Thymus (tissue), 11 donors: ENCODE results near the gene FGFBP2. TPM values are rescaled to one million over a fixed set of nuclear protein-coding genes. Genes with fewer than 3 reads are reported as not detected.

Experiments
- DNase-seq, 9 donors: peaks; one replicate each; pipeline ENCODE4 v3.0.0-alpha.2; 2013; ENCODE audit warnings: low spot score in 9 of 9, low read depth in 6 of 9, missing footprints in 1 of 9
- H3K27ac ChIP-seq, 2 donors: one replicate each; pipeline ENCODE4 v1.5.1; 2013; ENCODE audit warnings: control low read depth in 1 of 2, low read depth in 1 of 2, low read length in 1 of 2, mild to moderate bottlenecking in 1 of 2, moderate library complexity in 1 of 2
- H3K27me3 ChIP-seq, 2 donors: one replicate each; pipeline ENCODE4 v1.5.1; 2013; ENCODE audit warnings: low read length in 1 of 2; ENCODE audit not compliant: control insufficient read depth in 2 of 2, insufficient read depth in 1 of 2
- H3K36me3 ChIP-seq, 2 donors: one replicate each; pipeline ENCODE4 v1.5.1; 2013; ENCODE audit warnings: low read length in 1 of 2, mild to moderate bottlenecking in 1 of 2, moderate library complexity in 1 of 2; ENCODE audit not compliant: control insufficient read depth in 2 of 2, insufficient read depth in 2 of 2
- H3K4me1 ChIP-seq, 2 donors: one replicate each; pipeline ENCODE4 v1.5.1; 2013; ENCODE audit warnings: low read length in 2 of 2; ENCODE audit not compliant: control insufficient read depth in 2 of 2, insufficient read depth in 2 of 2
- H3K4me3 ChIP-seq, 2 donors: one replicate each; pipeline ENCODE4 v1.5.1; 2013; ENCODE audit warnings: low read length in 2 of 2, control low read depth in 1 of 2, mild to moderate bottlenecking in 1 of 2
- H3K9me3 ChIP-seq, 2 donors: one replicate each; pipeline ENCODE4 v1.5.1; 2013; ENCODE audit warnings: low read length in 1 of 2, mild to moderate bottlenecking in 1 of 2; ENCODE audit not compliant: control insufficient read depth in 2 of 2, insufficient read depth in 1 of 2
- WGBS: extraction: QIAGEN DNeasy Blood & Tissue Kit; methylation state at CpG from one replicate; pipeline ENCODE4 v1.1.7; 2013; 5-methylcytosine and 5-hydroxymethylcytosine counted together
- polyA plus RNA-seq: library from polyadenylated mRNA; stranded (reverse); fragments of 200-250 nt; gene quantifications from one replicate; pipeline ENCODE4 v1.2.3, GENCODE V29; 2013
- total RNA-seq: library from RNA; stranded (reverse); fragments of 120-200 nt; gene quantifications from one replicate; pipeline ENCODE4 v1.2.4, GENCODE V29; 2013
- donor health status: healthy.

FGFBP2 gene
- total and polyA plus RNA-seq, 2 donors = 4.4 to 16.4 TPM

GRCh38 chr4:15938640-15939039 lies 24.3 kb downstream of the FGFBP2 start, which contains the start of gene FGFBP1:
Gene FGFBP1 (minus strand): TSS chr4:15938740. CDS start chr4:15936632, 2,108 bp downstream.
- H3K27me3 ChIP-seq = peaks cover 0 to 3% of the 10 kb centered on the region in 2 donors
- H3K36me3 ChIP-seq = no peaks in the 10 kb centered on the region
- no peaks in the 10 kb centered on the region for H3K4me1 ChIP-seq
- H3K9me3 ChIP-seq = no peaks in the 10 kb centered on the region
- 67% methylated on average over 4 of the region's 4 CpGs for WGBS
- DNase-seq = no peak
- H3K4me3 ChIP-seq = no peak within 1 kb of the TSS
- H3K27ac ChIP-seq = no peak within 1 kb of the TSS

DNA sequence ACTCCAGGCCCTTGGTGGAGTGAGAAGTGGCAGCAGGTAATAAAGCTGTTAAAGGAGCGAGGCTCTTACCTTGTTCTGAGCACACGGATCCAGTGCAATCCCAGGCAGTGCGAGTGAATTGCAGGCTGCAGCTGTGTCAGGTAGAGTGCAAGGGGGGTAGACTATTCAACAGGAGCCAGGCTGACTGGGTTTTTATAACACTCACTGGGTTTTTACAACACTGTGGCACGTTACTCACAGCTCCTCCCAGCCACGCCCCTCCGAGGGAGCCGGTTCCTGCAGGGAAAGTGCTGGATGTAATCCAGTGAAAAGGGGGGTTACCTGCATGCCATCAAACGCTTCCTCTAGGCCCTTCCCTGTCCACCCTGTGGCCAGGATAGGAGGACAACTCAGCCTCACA lies 24.8 kb downstream of the FGFBP2 start:
- Histone ChIP-seq H3K27ac (no peak overlapping the region), H3K4me3 (no peak overlapping the region)
- 77% methylated on average over 8 of the region's 8 CpGs for WGBS

GRCh38 chr4:15936495-15936894 lies 26.5 kb downstream of the FGFBP2 start:
- Histone ChIP-seq H3K36me3 (no peaks in the 10 kb centered on the region), H3K4me1 (no peaks in the 10 kb centered on the region), H3K4me3 (no peak overlapping the region), H3K9me3 (no peaks in the 10 kb centered on the region), H3K27ac (no peak overlapping the region), H3K27me3 (peaks cover 0 to 3% of the 10 kb centered on the region in 2 donors)
- WGBS = 78% methylated on average over 4 of the region's 4 CpGs
- no peak for DNase-seq

More for the DNA sequence above, 24.8 kb downstream of the FGFBP2 start:
- H3K9me3 ChIP-seq = no peaks in the 10 kb centered on the region
- DNase-seq = no peak
- H3K4me1 ChIP-seq = no peaks in the 10 kb centered on the region
- H3K27me3 ChIP-seq = peaks cover 0 to 3% of the 10 kb centered on the region in 2 donors
- no peaks in the 10 kb centered on the region for H3K36me3 ChIP-seq

GRCh38 chr4:15935504-15936402 lies 27.2 kb downstream of the FGFBP2 start:
- H3K9me3 ChIP-seq = no peaks in the 10 kb centered on the region
- DNase-seq = no peak
- no peak overlapping the region for H3K27ac ChIP-seq
- H3K4me1 ChIP-seq = peaks cover 0 to under 1% of the 10 kb centered on the region in 2 donors
- 94% methylated on average over 10 of the region's 10 CpGs for WGBS
- H3K4me3 ChIP-seq = no peak overlapping the region
- H3K36me3 ChIP-seq = no peaks in the 10 kb centered on the region
- peaks cover 0 to 3% of the 10 kb centered on the region in 2 donors for H3K27me3 ChIP-seq

DNA sequence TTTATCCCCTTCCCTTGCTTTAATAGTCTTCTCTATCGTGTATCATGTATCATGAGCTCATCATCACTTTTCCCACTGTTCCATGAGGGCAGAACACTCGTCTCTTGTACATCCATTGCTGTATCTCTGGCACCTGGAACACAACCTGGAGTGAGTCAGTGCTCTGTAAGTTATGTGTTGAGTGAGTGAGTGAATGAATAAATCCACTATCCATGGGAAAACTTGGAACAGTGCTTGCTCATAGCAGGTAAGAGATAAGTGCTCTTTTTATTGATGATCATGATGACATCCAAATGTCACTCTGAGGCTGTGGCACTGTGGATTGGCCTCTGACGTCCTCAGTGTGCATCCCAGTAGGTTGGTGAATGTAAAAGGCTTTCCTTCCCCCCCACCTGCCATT lies 28.7 kb downstream of the FGFBP2 start:
- no peak for DNase-seq
- no peaks in the 10 kb centered on the region for H3K36me3 ChIP-seq
- H3K9me3 ChIP-seq = no peaks in the 10 kb centered on the region
- H3K4me1 ChIP-seq = peaks cover 0 to 7% of the 10 kb centered on the region in 2 donors
- no peak overlapping the region for H3K27ac ChIP-seq
- H3K4me3 ChIP-seq = no peak overlapping the region
- 95% methylated on average over 3 of the region's 3 CpGs for WGBS
- peaks cover 0 to 3% of the 10 kb centered on the region in 2 donors for H3K27me3 ChIP-seq

GRCh38 chr4:15931451-15932210 lies 31.3 kb downstream of the FGFBP2 start:
- Histone ChIP-seq H3K36me3 (no peaks in the 10 kb centered on the region), H3K9me3 (no peaks in the 10 kb centered on the region), H3K4me1 (peaks cover 0 to 7% of the 10 kb centered on the region in 2 donors), H3K27me3 (no peaks in the 10 kb centered on the region), H3K27ac (no peak overlapping the region), H3K4me3 (no peak overlapping the region)
- DNase-seq = no peak
- 98% methylated on average over 5 of the region's 5 CpGs for WGBS

DNA sequence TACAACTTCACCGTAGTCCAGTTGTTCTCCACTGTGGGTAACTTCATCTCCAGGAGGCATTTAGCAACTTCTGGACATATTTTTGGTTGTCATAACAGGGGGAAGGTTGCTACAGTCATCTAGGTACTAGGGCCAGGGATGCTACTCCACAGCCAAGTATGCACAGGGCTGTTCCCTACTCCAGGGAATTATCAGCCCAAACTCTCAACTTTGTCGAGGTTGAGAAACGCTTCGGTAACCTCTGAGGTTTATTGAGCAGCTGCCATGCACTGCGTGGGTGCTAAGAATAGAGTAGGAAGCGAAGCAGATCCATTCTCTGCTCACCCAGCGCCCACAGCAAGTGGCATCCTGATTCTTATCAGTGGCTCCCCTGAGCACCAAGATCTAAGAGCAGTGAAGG lies 32.7 kb downstream of the FGFBP2 start:
- WGBS = 58% methylated on average over 7 of the region's 7 CpGs
- DNase-seq = peak in 1 of 9 donors; percentile 14
- Histone ChIP-seq H3K27ac (no peak overlapping the region), H3K36me3 (no peaks in the 10 kb centered on the region), H3K27me3 (no peaks in the 10 kb centered on the region), H3K9me3 (no peaks in the 10 kb centered on the region), H3K4me1 (peaks cover 0 to 7% of the 10 kb centered on the region in 2 donors), H3K4me3 (no peak overlapping the region)

GRCh38 chr4:15929540-15929939 lies 33.4 kb downstream of the FGFBP2 start:
- H3K27me3 ChIP-seq = no peaks in the 10 kb centered on the region
- H3K4me1 ChIP-seq = peaks cover 0 to 7% of the 10 kb centered on the region in 2 donors
- H3K9me3 ChIP-seq = no peaks in the 10 kb centered on the region
- no peaks in the 10 kb centered on the region for H3K36me3 ChIP-seq
- no peak overlapping the region for H3K27ac ChIP-seq
- H3K4me3 ChIP-seq = no peak overlapping the region
- WGBS = 89% methylated on average over 3 of the region's 3 CpGs
- no peak for DNase-seq

GRCh38 chr4:15928883-15929282 lies 34.1 kb downstream of the FGFBP2 start:
- Histone ChIP-seq H3K4me1 (peaks cover 0 to 7% of the 10 kb centered on the region in 2 donors), H3K36me3 (no peaks in the 10 kb centered on the region), H3K27ac (no peak overlapping the region), H3K4me3 (no peak overlapping the region), H3K9me3 (no peaks in the 10 kb centered on the region), H3K27me3 (no peaks in the 10 kb centered on the region)
- WGBS = 95% methylated on average over 5 of the region's 5 CpGs
- no peak for DNase-seq
